Measurements from ENCODE around the gene SRPRB.

The SRPRB gene

DNA sequence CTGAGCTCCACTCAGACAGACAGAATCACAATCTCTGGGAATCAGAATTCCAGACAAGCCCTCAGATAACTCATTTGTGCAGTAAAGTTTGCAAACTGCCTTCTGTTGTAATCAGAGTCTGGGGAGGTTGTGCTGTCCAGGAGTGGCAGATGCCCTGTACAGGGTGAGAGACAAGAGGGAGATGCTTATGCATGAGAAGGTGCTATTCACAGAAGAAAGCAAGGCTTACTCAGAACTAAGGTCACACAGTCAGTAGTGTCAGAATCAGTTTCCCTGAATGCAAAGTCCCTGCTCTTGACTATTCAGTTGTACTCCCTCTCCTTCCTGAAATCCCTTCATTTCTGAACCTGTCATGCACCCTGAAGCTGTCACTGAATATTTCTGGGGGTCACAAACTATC is 43.7 kb downstream of the SRPRB start:
- DNase-seq = no peak

- no peak for DNase-seq
Measured at GRCh38 chr3:133850034-133850433, 44.4 kb downstream of the SRPRB start.

- DNase-seq = no peak
Measured at GRCh38 chr3:133851266-133851906, 45.8 kb downstream of the SRPRB start.

GRCh38 chr3:133851931-133852330 is 46.3 kb downstream of the SRPRB start:
- DNase-seq = no peak

GRCh38 chr3:133853063-133853924 is 47.7 kb downstream of the SRPRB start:
- no peak for DNase-seq

- no peak for DNase-seq
Measured at GRCh38 chr3:133853925-133854227, 48.3 kb downstream of the SRPRB start.

- DNase-seq = no peak
Measured at GRCh38 chr3:133854264-133855001, 48.8 kb downstream of the SRPRB start.

GRCh38 chr3:133855002-133855370 is 49.4 kb downstream of the SRPRB start:
- no peak for DNase-seq

DNA sequence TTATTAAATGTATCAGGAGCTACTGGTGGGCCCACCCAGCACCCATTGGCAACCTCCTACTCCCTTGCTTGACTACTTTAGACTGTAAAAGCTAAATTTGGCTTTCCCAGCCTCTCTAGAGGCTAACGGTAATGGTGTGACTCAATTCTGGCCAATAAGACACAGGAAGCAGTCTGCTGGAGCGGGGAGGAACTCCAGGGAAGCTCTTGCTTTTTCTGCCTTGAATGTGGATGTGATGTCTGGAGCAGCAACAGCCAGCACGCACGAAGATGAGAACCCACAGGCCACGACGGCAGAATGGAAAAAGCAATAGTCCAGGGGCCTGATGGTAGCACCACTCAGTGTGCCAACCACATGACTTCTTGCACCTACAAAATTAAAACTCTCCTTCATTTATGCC is 50.2 kb downstream of the SRPRB start:
- no peak for DNase-seq

GRCh38 chr3:133856316-133856715 is 50.7 kb downstream of the SRPRB start:
- DNase-seq = no peak

DNA sequence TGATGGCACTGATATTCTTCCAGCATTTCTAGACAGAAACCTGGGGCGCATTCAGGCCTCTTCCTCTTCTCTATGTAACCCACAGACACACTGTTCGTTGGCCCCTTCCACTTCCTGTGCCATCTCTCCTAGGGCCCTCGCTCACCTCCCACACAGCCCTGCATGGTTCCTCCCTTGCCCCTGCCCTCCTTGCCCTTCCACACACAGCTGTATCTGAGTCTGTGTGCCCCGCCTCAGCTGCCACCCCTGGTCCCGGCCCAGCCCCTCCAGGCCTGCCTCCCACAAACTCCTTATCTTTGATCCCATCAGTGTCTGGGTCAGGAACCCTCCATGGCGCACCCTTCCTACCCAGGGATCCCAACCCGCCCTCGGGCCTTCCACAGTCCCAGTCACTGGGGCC is 52.2 kb downstream of the SRPRB start:
- no peak for DNase-seq

DNA sequence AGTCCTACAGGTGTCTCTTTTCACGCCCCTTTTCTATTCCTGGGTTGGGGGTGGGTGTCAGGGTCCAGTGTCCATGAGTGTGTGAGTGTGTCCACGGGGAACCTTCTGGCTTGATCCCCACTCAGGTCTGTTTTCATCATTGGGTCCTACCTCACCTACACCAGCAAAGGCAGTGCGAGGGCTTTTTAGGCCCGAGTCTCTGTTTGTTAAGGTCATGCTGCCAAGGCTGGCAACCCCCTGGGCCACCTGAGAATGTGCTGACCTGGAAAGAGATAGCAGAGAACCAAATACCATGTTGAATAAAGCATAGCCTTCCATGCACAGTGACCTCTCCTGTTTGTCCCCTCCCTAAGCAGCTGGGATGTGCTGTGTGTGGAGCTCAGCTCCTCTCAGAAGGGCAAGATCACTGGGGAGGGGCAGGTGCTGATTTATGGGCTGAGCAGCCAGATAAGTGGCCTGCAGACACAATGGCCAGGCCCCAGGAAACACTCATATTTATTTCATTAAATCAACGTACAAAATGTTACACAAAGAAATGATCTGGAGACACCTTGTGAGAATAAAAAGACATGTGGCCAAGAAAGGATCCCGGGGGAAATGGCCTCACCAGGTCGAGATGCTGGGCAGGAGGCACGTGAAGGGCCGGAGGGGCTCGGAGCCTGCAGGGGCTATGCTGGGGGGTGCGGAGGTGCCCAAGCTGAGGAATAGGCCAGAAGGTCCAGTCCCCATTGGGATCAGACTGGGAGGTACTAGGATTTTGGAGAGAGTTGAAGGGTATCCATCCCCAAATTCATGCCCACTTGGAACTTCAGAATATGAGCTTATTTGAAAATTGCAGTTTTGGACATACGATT is 54.0 kb downstream of the SRPRB start:
- no peak for DNase-seq

DNA sequence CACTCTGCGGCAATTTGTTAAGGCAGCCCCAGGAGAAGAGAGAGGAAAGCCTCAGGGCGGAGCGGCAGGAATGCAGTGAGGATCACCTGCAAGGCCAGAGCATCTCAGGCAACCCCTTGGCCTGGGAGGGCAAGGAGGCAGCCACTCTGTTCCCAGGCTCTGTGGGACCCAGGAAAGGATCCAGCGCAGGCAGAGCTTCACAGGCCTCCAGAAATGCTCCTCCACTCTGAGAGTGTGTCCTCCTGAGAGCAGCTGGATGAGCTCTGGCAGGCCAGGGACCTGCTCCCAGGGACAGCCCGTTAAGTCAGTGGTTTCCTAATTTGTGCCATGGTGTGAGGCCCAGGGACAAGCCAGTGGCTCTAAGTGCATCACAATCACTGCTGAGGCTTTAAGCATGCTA is 54.9 kb downstream of the SRPRB start:
- DNase-seq = no peak

DNA sequence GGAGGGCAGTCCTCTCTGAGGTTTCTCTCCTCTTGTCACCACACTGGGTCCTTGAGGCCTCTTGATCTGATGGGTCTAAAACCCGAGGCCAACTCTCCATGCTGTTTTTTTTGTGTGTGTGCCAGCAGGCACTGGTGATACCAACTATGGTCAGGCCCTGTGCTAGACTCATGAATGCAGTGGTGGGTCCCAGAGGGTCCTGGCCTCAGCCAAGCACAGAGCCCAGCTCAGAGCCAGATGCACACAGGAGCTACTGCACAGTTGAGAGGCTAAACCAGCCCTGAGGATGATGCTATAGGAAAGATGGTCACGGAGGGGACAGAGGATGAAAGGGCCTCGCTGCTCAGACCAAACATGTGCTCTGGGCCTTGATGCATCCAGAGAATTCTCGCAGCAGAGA is 56.5 kb downstream of the SRPRB start:
- no peak for DNase-seq

DNA sequence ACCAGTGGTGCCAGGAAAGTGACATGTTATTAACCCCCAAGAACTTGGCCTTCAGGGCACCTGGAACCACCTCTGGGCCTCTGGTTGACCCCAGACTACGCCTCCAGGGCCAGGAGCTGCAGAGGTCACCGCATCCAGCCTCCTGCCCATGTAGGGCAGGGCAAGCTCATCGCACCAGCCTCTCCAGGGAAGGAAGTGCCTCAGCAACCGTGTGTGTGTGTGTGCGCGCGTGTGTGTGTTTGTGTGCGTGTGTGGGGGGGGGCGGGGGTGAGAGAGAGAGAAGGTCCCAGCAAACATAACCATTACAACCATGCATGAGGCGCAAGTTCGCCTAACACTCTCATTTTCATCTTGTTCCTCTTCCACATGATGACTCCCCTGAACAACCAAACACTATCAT is 58.3 kb downstream of the SRPRB start:
- no peak for DNase-seq

DNA sequence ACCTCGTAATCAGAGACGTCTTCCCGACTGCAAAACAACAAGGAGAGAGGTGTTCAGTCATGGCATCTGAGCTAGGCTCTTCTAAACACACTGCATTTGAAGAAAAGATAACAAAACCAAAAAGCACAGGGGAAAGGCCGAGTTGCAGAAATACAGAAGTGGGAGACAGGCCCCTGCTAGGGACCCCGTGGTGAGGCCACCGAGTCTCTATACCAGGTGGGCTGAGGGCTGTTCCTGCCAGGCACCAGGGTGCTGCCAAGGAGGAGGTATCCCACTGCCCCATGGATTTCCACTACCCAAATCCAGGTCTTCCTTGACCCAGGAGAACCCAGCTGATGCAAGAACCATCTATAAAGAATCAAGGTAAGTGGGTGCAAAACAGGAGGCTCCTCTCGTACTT is 59.0 kb downstream of the SRPRB start:
- DNase-seq = no peak

DNA sequence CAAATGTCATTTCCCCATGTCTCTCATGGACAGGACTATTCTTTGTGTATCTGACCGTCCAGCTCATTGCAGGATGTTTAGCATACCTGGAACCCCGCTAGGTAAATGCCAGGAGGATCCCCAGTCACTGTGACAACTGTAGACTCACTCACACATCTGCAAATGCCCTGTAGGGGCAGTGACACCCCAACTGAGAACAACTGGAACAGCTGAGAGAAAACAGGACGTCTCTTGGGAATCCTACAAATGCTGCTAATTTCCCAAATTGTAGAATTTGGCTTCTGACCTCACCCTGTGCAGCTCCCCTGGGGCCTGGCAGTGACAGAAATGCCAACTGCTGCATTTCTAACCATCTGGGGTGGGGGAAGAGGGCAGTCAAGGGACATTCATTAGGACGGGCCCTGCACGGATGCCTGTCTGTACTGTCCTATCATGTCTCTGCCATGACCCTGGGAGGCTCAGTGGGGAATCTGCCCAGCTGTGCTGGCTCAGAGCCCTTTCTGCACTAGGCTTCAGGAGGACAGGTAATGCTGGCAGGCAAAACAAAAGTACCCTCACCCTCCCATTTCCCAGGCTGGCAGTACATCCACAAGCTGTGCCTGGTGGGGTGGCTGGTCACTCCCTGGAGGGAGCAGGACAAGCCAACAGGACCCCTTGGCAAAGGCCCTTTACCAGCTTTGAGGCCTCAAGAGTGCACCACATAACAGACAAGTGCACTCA is 59.7 kb downstream of the SRPRB start:
- no peak for DNase-seq

DNA sequence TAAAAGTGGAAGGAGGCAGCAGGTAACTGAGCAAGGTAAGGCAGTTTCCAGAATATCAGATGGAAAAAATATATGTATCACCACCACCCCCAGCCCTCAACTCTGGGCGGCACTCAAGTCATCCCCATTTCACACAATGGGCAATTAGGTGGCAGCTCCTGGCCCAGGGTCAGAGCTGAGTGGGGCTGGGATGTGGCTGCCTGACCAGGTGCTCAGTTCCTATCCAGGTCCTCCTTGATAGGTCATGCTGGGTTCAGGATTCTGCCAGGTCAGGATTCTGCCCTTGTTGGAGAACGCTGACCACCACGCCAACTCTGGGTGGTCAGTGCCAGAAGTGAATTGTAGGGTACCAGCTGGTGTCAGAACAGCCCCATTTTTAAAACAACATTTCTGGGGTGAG is 60.5 kb downstream of the SRPRB start:
- DNase-seq = no peak

DNA sequence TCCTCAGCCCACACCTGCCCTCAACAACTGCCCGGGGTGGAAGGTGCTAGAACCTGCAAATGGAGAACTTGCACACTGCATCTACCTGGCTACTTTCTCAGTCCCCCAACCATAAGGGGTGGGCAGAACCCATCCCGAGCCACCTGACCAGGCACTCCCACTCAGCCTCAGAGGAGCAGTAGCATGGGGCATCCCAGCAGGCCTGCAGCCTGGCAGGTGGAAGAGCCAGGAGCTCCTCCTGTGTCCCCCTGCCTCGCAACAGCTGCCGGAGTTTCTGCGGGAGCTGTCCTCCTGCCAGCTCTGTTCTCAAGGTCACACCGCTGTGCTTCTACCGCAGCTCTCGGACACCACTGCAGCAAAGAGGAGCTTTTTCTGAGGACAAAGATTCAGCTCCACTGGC is 62.6 kb downstream of the SRPRB start:
- no peak for DNase-seq

DNA sequence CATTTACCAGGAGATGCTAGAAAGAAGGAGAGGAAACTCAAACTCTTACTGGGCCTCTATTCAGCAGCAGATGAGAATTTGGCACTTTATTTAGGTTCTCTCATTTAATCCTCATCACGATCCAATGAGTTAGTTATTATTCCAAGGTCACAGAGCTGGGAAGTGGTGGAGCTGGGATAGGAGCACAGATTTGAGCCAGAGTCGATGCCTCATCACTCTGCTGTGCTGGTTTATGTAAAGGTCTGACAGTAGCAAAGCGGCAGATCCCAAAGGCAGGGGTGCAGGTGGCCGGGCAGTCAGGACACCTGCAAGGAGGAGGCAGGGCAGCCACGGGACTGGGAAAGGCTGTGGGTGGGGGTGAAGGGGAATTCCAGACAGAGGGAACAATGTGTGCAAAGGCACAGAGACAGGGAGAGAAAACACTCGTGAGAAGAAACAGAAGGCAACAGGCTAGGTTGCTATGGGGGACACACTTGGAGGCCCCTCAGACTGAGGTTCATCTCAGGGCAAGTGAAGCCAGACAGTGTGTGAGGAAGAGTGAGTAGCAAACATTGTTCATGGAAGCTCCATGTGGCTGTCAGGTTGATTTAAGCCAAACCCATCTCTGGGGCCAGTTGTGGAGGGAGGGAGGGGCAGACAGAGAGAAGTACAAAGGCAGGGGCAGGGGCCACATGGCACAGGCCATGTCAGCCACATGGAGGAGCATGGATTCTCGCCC is 63.3 kb downstream of the SRPRB start:
- no peak for DNase-seq

DNA sequence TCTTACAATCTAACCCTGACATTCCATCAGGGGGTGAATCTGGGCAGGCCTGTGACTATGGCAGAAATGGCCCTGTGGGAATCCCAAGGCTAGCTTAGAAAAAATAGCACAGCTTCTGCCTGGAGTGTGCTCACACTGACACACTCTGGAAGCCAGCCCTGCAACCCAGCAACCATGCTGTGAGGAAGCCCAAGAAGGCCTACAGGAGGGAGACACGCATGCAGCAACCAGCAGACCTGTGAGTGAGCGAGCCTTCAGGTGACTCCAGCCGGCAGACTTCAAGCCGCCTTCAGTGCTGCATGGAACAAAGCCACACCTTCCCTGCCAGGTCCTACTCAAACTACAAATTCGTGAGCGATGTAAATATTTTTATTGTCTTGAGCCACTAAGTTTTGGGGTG is 64.0 kb downstream of the SRPRB start:
- DNase-seq = no peak

- no peak for DNase-seq
Measured at GRCh38 chr3:133870822-133871221, 65.2 kb downstream of the SRPRB start.
